WTC11 (cell line): Measurements from ENCODE around the gene EDAR. TPM values are rescaled to one million over a fixed set of nuclear protein-coding genes. Genes with fewer than 3 reads are reported as not detected.

Experiments used
- ATAC-seq: fragments of 200-7000 bp; cut with Tn5 transposase; 2 replicates; pipeline ENCODE4 v1.10.0; 2021; ENCODE audit warnings: mild to moderate bottlenecking, moderate library complexity
- CTCF ChIA-PET: fragments of 300-600 bp; sonication (Branson Sonifier 250); formaldehyde crosslinking; loops from one replicate; lab custom pipeline; 2021; ENCODE audit warnings: antibody characterized with exemption; lab: Charles Lee
- POLR2A ChIA-PET: fragments of 350-600 bp; sonication (Branson Sonifier 250); formaldehyde crosslinking; loops from one replicate; lab custom pipeline; 2021; ENCODE audit warnings: antibody characterized with exemption; lab: Charles Lee
- DNase-seq: peaks from one replicate; pipeline ENCODE4 v3.0.0; 2021; ENCODE audit warnings: low spot score
- H3K27ac Mint-ChIP-seq: 2 replicates; pipeline ENCODE4 v1.8.0; 2021; ENCODE audit warnings: mixed read lengths
- H3K27me3 Mint-ChIP-seq: 2 replicates; pipeline ENCODE4 v1.8.0; 2021; ENCODE audit warnings: low read depth, mild to moderate bottlenecking, moderate library complexity, mixed read lengths
- H3K36me3 Mint-ChIP-seq: 2 replicates; pipeline ENCODE4 v1.8.0; 2021; ENCODE audit warnings: mixed read lengths
- H3K4me1 Mint-ChIP-seq: 2 replicates; pipeline ENCODE4 v1.8.0; 2022; ENCODE audit warnings: mixed read lengths
- H3K4me3 Mint-ChIP-seq: 2 replicates; pipeline ENCODE4 v1.8.0; 2021; ENCODE audit warnings: mild to moderate bottlenecking, moderate library complexity, mixed read lengths
- H3K9me3 Mint-ChIP-seq: 2 replicates; pipeline ENCODE4 v1.8.0; 2021; ENCODE audit warnings: mixed read lengths
- AR ChIP-seq: fragments of 250-450 bp; sonication (Bioruptor Pico); IDR thresholded peaks from 2 replicates; pipeline ENCODE4 v1.9.0; 2021; ENCODE audit warnings: mild to moderate bottlenecking
- ATF3 ChIP-seq: sonication (generic); formaldehyde crosslinking; conservative IDR thresholded peaks from 2 replicates; pipeline ENCODE4 v1.8.1; 2022; ENCODE audit warnings: mild to moderate bottlenecking, missing genetic modification reagents
- CREB1 ChIP-seq: sonication (generic); formaldehyde crosslinking; IDR thresholded peaks from 2 replicates; pipeline ENCODE4 v1.8.0; 2023; ENCODE audit warnings: mild to moderate bottlenecking, missing genetic modification reagents
- E2F1 ChIP-seq: sonication (generic); formaldehyde crosslinking; IDR thresholded peaks from 2 replicates; pipeline ENCODE4 v1.8.0; 2022; ENCODE audit warnings: mild to moderate bottlenecking, missing genetic modification reagents
- FOXJ3 ChIP-seq: sonication (generic); formaldehyde crosslinking; IDR thresholded peaks from 2 replicates; pipeline ENCODE4 v1.9.0; 2021; ENCODE audit warnings: missing genetic modification reagents, mild to moderate bottlenecking, borderline replicate concordance
- FOXP1 ChIP-seq: sonication (generic); formaldehyde crosslinking; IDR thresholded peaks from 2 replicates; pipeline ENCODE4 v1.8.0; 2022; ENCODE audit warnings: missing genetic modification reagents, mild to moderate bottlenecking, moderate library complexity, borderline replicate concordance
- GTF2I ChIP-seq: fragments of 250-450 bp; sonication (Bioruptor Pico); conservative IDR thresholded peaks from 2 replicates; pipeline ENCODE4 v1.4.0; 2021; ENCODE audit warnings: mild to moderate bottlenecking
- JUN ChIP-seq: sonication (generic); formaldehyde crosslinking; IDR thresholded peaks from 2 replicates; pipeline ENCODE4 v1.8.0; 2023; ENCODE audit warnings: mild to moderate bottlenecking, missing genetic modification reagents
- NR1H2 ChIP-seq: sonication (generic); formaldehyde crosslinking; IDR thresholded peaks from 2 replicates; pipeline ENCODE4 v1.9.0; 2021; ENCODE audit warnings: mild to moderate bottlenecking, moderate library complexity, missing genetic modification reagents
- SP1 ChIP-seq: sonication (generic); formaldehyde crosslinking; conservative IDR thresholded peaks from 2 replicates; pipeline ENCODE4 v1.8.1; 2022; ENCODE audit warnings: missing genetic modification reagents
- TEAD1 ChIP-seq: sonication (generic); formaldehyde crosslinking; IDR thresholded peaks from 2 replicates; pipeline ENCODE4 v1.8.0; 2022; ENCODE audit warnings: mild to moderate bottlenecking, missing genetic modification reagents
- TP53 ChIP-seq: sonication (generic); formaldehyde crosslinking; IDR thresholded peaks from 2 replicates; pipeline ENCODE4 v1.8.1; 2023; ENCODE audit warnings: mild to moderate bottlenecking, missing genetic modification reagents
- ZBTB21 ChIP-seq: sonication (generic); formaldehyde crosslinking; IDR thresholded peaks from 2 replicates; pipeline ENCODE4 v1.8.1; 2023; ENCODE audit warnings: mild to moderate bottlenecking, missing genetic modification reagents, borderline replicate concordance
- ZNF138 ChIP-seq: sonication (generic); formaldehyde crosslinking; conservative IDR thresholded peaks from 2 replicates; pipeline ENCODE4 v1.8.1; 2022; ENCODE audit warnings: mild to moderate bottlenecking, moderate library complexity, missing genetic modification reagents
- ZNF396 ChIP-seq: fragments of 250-450 bp; sonication (Bioruptor Pico); IDR thresholded peaks from 2 replicates; pipeline ENCODE4 v1.8.0; 2021; ENCODE audit warnings: mild to moderate bottlenecking, moderate library complexity, borderline replicate concordance
- ZNF423 ChIP-seq: fragments of 250-450 bp; sonication (Bioruptor Pico); IDR thresholded peaks from 2 replicates; pipeline ENCODE4 v2.1.2; 2022; ENCODE audit warnings: mild to moderate bottlenecking, moderate library complexity
- ZNF425 ChIP-seq: fragments of 250-450 bp; sonication (Bioruptor Pico); conservative IDR thresholded peaks from 2 replicates; pipeline ENCODE4 v1.9.0; 2021; ENCODE audit warnings: mild to moderate bottlenecking
- ZSCAN18 ChIP-seq: fragments of 250-450 bp; sonication (Bioruptor Pico); IDR thresholded peaks from 2 replicates; pipeline ENCODE4 v2.1.2; 2022; ENCODE audit warnings: mild to moderate bottlenecking, moderate library complexity
- total RNA-seq: library from RNA; stranded (reverse); gene quantifications from 3 replicates; pipeline ENCODE4 v1.2.3, GENCODE V29; 2021
- TF ChIP-seq, protein P1 (sequence below): sonication (generic); formaldehyde crosslinking; IDR thresholded peaks from 2 replicates; pipeline ENCODE4 v1.8.0; 2022; ENCODE audit warnings: mild to moderate bottlenecking, missing genetic modification reagents
- TF ChIP-seq, protein P2 (sequence below): sonication (generic); formaldehyde crosslinking; IDR thresholded peaks from 2 replicates; pipeline ENCODE4 v1.8.1; 2023; ENCODE audit warnings: mild to moderate bottlenecking, missing genetic modification reagents
- TF ChIP-seq, protein P3 (sequence below): fragments of 250-450 bp; sonication (Bioruptor Pico); IDR thresholded peaks from 2 replicates; pipeline ENCODE4 v1.8.0; 2021; ENCODE audit warnings: mild to moderate bottlenecking

EDAR gene
- total RNA-seq, 1 experiment from 2014 or later = not detected

- H3K9me3 Mint-ChIP-seq = peaks cover 7% of the 10 kb centered on the region; the same call in 1 of the 2 replicates
These were observed 9.9 kb upstream of the EDAR start for GRCh38 chr2:108998911-108999310.

GRCh38 chr2:108994178-108994577, 5.2 kb upstream of the EDAR start:
- Mint-ChIP-seq H3K27me3 (no peaks in the 10 kb centered on the region), H3K4me3 (no peak overlapping the region), H3K27ac (no peak overlapping the region), H3K36me3 (no peaks in the 10 kb centered on the region), H3K9me3 (peaks cover 7% of the 10 kb centered on the region; the same call in 1 of the 2 replicates), H3K4me1 (peaks cover 8% of the 10 kb centered on the region; the same call in 1 of the 2 replicates)
- CTCF ChIA-PET = interaction anchor here (1.4 kb wide), 1 partner anchor 8 kb away, joined by 6 read pairs; no protein-coding TSS in a partner anchor
- TF ChIP-seq SP1 (CRISPR knock-in tag) (no peak), CREB1 (CRISPR knock-in tag) (no peak), FOXP1 (CRISPR knock-in tag) (no peak), NR1H2 (CRISPR knock-in tag) (no peak), JUN (no peak), TP53 (CRISPR knock-in tag) (no peak), ZNF425 (CRISPR knock-in tag) (no peak), FOXJ3 (CRISPR knock-in tag) (no peak), ZNF423 (no peak), AR (CRISPR knock-in tag) (no peak), E2F1 (CRISPR knock-in tag) (no peak)
- TF ChIP-seq, protein P1, sequence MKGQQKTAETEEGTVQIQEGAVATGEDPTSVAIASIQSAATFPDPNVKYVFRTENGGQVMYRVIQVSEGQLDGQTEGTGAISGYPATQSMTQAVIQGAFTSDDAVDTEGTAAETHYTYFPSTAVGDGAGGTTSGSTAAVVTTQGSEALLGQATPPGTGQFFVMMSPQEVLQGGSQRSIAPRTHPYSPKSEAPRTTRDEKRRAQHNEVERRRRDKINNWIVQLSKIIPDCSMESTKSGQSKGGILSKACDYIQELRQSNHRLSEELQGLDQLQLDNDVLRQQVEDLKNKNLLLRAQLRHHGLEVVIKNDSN = no peak
- TF ChIP-seq, protein P2, sequence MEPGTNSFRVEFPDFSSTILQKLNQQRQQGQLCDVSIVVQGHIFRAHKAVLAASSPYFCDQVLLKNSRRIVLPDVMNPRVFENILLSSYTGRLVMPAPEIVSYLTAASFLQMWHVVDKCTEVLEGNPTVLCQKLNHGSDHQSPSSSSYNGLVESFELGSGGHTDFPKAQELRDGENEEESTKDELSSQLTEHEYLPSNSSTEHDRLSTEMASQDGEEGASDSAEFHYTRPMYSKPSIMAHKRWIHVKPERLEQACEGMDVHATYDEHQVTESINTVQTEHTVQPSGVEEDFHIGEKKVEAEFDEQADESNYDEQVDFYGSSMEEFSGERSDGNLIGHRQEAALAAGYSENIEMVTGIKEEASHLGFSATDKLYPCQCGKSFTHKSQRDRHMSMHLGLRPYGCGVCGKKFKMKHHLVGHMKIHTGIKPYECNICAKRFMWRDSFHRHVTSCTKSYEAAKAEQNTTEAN (CRISPR knock-in tag) = no peak
- TF ChIP-seq, protein P3, sequence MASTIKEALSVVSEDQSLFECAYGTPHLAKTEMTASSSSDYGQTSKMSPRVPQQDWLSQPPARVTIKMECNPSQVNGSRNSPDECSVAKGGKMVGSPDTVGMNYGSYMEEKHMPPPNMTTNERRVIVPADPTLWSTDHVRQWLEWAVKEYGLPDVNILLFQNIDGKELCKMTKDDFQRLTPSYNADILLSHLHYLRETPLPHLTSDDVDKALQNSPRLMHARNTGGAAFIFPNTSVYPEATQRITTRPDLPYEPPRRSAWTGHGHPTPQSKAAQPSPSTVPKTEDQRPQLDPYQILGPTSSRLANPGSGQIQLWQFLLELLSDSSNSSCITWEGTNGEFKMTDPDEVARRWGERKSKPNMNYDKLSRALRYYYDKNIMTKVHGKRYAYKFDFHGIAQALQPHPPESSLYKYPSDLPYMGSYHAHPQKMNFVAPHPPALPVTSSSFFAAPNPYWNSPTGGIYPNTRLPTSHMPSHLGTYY = no peak
- DNase-seq (no peak), ATAC-seq (no peak)
- POLR2A ChIA-PET = no interaction called here

More at GRCh38 chr2:108998911-108999310, 9.9 kb upstream of the EDAR start:
- no peak for TF ChIP-seq ATF3 (CRISPR knock-in tag)
- no peak for TF ChIP-seq TEAD1 (CRISPR knock-in tag)
- no peak for TF ChIP-seq ZBTB21 (CRISPR knock-in tag)
- no peak for TF ChIP-seq ZNF138 (CRISPR knock-in tag)
- TF ChIP-seq GTF2I (CRISPR knock-in tag) = no peak
- no peak for TF ChIP-seq ZSCAN18 (CRISPR knock-in tag)
- no peak for TF ChIP-seq ZNF396 (CRISPR knock-in tag)
- TF ChIP-seq, all 79 proteins: peak for 0
- H3K27me3 Mint-ChIP-seq = no peaks in the 10 kb centered on the region
- no peak overlapping the region for H3K27ac Mint-ChIP-seq
- peaks cover 8% of the 10 kb centered on the region; the same call in 1 of the 2 replicates for H3K4me1 Mint-ChIP-seq
- ChIA-PET CTCF (interaction anchor here (0.7 to 1.0 kb wide), 2 partner anchors 8 to 71 kb away, joined by 3 to 4 read pairs; no protein-coding TSS in a partner anchor), POLR2A (no interaction called here)
- no peak overlapping the region for H3K4me3 Mint-ChIP-seq
- no peak for DNase-seq
- ATAC-seq = no peak
- H3K36me3 Mint-ChIP-seq = no peaks in the 10 kb centered on the region
